ENCODE measurements around the gene MSANTD7.

DNA sequence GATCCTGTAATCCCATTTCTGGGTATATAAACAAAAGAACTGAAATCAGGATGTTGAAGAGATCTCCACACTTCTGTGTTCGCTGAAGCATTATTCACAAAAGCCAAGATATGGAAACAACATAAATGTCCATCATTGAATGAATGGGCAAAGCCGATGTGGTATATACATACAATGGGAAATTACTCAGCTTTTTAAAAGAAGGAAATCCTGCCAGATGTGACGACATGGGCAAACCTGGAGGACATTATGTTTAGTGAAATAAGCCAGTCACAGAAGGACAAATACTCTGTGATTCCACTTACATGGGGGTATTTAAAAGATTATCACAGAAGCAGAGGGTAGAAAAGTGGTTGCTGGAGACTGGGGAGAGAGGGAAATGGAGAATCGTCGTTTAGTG, 39.5 kb upstream of the MSANTD7 start:
- TF ChIP-seq, protein P1, sequence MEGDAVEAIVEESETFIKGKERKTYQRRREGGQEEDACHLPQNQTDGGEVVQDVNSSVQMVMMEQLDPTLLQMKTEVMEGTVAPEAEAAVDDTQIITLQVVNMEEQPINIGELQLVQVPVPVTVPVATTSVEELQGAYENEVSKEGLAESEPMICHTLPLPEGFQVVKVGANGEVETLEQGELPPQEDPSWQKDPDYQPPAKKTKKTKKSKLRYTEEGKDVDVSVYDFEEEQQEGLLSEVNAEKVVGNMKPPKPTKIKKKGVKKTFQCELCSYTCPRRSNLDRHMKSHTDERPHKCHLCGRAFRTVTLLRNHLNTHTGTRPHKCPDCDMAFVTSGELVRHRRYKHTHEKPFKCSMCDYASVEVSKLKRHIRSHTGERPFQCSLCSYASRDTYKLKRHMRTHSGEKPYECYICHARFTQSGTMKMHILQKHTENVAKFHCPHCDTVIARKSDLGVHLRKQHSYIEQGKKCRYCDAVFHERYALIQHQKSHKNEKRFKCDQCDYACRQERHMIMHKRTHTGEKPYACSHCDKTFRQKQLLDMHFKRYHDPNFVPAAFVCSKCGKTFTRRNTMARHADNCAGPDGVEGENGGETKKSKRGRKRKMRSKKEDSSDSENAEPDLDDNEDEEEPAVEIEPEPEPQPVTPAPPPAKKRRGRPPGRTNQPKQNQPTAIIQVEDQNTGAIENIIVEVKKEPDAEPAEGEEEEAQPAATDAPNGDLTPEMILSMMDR (IDR thresholded peaks at IDR 0.05), result no peak
- TF ChIP-seq E2F4 (CRISPR knock-in tag; IDR thresholded peaks at IDR 0.05; ENCODE audit: borderline replicate concordance, low read depth), result no peak
